ENCODE results near the gene MAPK8.

GRCh38 chr10:48469516-48470020, 163.1 kb downstream of the MAPK8 start:
- TF ChIP-seq, protein P1, sequence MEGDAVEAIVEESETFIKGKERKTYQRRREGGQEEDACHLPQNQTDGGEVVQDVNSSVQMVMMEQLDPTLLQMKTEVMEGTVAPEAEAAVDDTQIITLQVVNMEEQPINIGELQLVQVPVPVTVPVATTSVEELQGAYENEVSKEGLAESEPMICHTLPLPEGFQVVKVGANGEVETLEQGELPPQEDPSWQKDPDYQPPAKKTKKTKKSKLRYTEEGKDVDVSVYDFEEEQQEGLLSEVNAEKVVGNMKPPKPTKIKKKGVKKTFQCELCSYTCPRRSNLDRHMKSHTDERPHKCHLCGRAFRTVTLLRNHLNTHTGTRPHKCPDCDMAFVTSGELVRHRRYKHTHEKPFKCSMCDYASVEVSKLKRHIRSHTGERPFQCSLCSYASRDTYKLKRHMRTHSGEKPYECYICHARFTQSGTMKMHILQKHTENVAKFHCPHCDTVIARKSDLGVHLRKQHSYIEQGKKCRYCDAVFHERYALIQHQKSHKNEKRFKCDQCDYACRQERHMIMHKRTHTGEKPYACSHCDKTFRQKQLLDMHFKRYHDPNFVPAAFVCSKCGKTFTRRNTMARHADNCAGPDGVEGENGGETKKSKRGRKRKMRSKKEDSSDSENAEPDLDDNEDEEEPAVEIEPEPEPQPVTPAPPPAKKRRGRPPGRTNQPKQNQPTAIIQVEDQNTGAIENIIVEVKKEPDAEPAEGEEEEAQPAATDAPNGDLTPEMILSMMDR (IDR thresholded peaks at IDR 0.05; ENCODE audit: borderline replicate concordance, extremely low read depth, low read length, poor library complexity, severe bottlenecking) = no peak
- TF ChIP-seq EZH2 (IDR thresholded peaks at IDR 0.05; ENCODE audit: borderline replicate concordance, low read depth, low read length, severe bottlenecking) = no peak

Measured in DND-41 (cell line).